Panc1 (cell line): ENCODE data around the gene OPN4.

Experiments
- CTCF ChIP-seq: fragments of 450-650 bp; IDR thresholded peaks from 2 replicates; pipeline ENCODE4 v1.5.1; 2017; ENCODE audit warnings: mild to moderate bottlenecking
- POLR2AphosphoS5 ChIP-seq: IDR thresholded peaks from 2 replicates; pipeline ENCODE4 v1.6.1; 2012; ENCODE audit warnings: mild to moderate bottlenecking, low read depth, low read length, moderate library complexity
- REST ChIP-seq, 2 experiments: IDR thresholded peaks; 2 replicates each; pipeline ENCODE4 v1.6.1; 2011 to 2012; ENCODE audit warnings: low read depth in 2 of 2, control low read depth in 1 of 2, low read length in 1 of 2, mild to moderate bottlenecking in 1 of 2, moderate library complexity in 1 of 2; ENCODE audit not compliant: insufficient read depth in 1 of 2

- no peak for TF ChIP-seq POLR2AphosphoS5
- TF ChIP-seq REST (IDR thresholded peaks at IDR 0.05; ENCODE audit: insufficient read depth in 1 of 2, low read depth in 2 of 2, low read length in 1 of 2), result no peak
- TF ChIP-seq CTCF, result no peak
Observed at GRCh38 chr10:86613905-86614304, 40.4 kb upstream of the OPN4 start.
